CD14-positive monocyte (primary cell): ENCODE measurements around the gene ZNF90. TPM values are rescaled to one million over a fixed set of nuclear protein-coding genes. Genes with fewer than 3 reads are reported as not detected.

Source experiments
- DNase-seq, 3 donors: peaks; one replicate each; pipeline ENCODE4 v3.0.0-alpha.2; 2011 to 2022
- H2AFZ ChIP-seq: 2 replicates; pipeline ENCODE4 v1.6.0; 2012; ENCODE audit warnings: mild to moderate bottlenecking, low read depth, low read length, inconsistent platforms; ENCODE audit not compliant: insufficient read depth, poor library complexity, severe bottlenecking
- H3K27ac ChIP-seq, 2 donors: 1 replicate in 1 of 2; 2 replicates in 1 of 2; pipeline ENCODE4 v1.5.1; 2012 to 2013; ENCODE audit warnings: low read length in 2 of 2, control low read depth in 1 of 2, inconsistent platforms in 1 of 2, low read depth in 1 of 2, mild to moderate bottlenecking in 1 of 2
- H3K27me3 ChIP-seq, 2 donors: one replicate each; pipeline versions ENCODE4 v1.6.0 to v1.6.1; 2011 to 2013; ENCODE audit warnings: low read length in 2 of 2; ENCODE audit not compliant: control insufficient read depth in 2 of 2, insufficient read depth in 2 of 2
- H3K36me3 ChIP-seq, 2 donors: replicated peaks in 1 of 2; 1 replicate in 1 of 2; 2 replicates in 1 of 2; pipeline versions ENCODE4 v1.5.1 to v1.6.1; 2012 to 2013; ENCODE audit warnings: low read length in 2 of 2, control low read depth in 1 of 2, inconsistent platforms in 1 of 2, mild to moderate bottlenecking in 1 of 2; ENCODE audit not compliant: insufficient read depth in 2 of 2, control insufficient read depth in 1 of 2
- H3K4me1 ChIP-seq, 2 donors: 1 replicate in 1 of 2; 2 replicates in 1 of 2; pipeline versions ENCODE4 v1.5.1 to v1.6.1; 2012 to 2013; ENCODE audit warnings: low read length in 2 of 2, control low read depth in 1 of 2, inconsistent platforms in 1 of 2, mild to moderate bottlenecking in 1 of 2, moderate library complexity in 1 of 2; ENCODE audit not compliant: insufficient read depth in 2 of 2, control insufficient read depth in 1 of 2
- H3K4me2 ChIP-seq: replicated peaks from 2 replicates; pipeline ENCODE3; 2012; ENCODE audit warnings: low read length, moderate library complexity, mild to moderate bottlenecking; ENCODE audit not compliant: poor library complexity, severe bottlenecking; ENCODE audit errors: extremely low read depth
- H3K4me3 ChIP-seq, 3 experiments: fragments of 200-600 bp in 1 of 3; sonication (generic) in 1 of 3; replicated peaks in 1 of 3; 1 replicate in 2 of 3; 2 replicates in 1 of 3; pipeline ENCODE4 v1.5.1; 2011 to 2013; ENCODE audit warnings: low read length in 3 of 3, mild to moderate bottlenecking in 3 of 3, control low read depth in 2 of 3, low read depth in 2 of 3, inconsistent platforms in 1 of 3, moderate library complexity in 1 of 3
- H3K79me2 ChIP-seq: 2 replicates; pipeline ENCODE4 v1.6.0; 2012; ENCODE audit warnings: mild to moderate bottlenecking, control low read depth, inconsistent platforms, low read length, moderate library complexity; ENCODE audit not compliant: insufficient read depth
- H3K9ac ChIP-seq: 2 replicates; pipeline ENCODE4 v1.6.0; 2017; ENCODE audit warnings: low read length, mild to moderate bottlenecking; ENCODE audit not compliant: insufficient read depth, poor library complexity, severe bottlenecking
- H3K9me3 ChIP-seq, 2 donors: replicated peaks in 1 of 2; 1 replicate in 1 of 2; 2 replicates in 1 of 2; pipeline versions ENCODE4 v1.5.1 to v1.6.1; 2012 to 2013; ENCODE audit warnings: low read length in 2 of 2, control low read depth in 1 of 2; ENCODE audit not compliant: control insufficient read depth in 1 of 2, insufficient read depth in 1 of 2
- H4K20me1 ChIP-seq: 2 replicates; pipeline ENCODE4 v1.6.0; 2012; ENCODE audit warnings: mild to moderate bottlenecking, low read length, control low read depth, moderate library complexity; ENCODE audit not compliant: insufficient read depth
- H3K27ac Mint-ChIP-seq, 7 donors: one replicate each; pipeline ENCODE4 v1.8.0; 2020; ENCODE audit warnings: mild to moderate bottlenecking in 7 of 7, mixed read lengths in 7 of 7, moderate library complexity in 6 of 7, inconsistent platforms in 2 of 7
- H3K27me3 Mint-ChIP-seq, 3 donors: one replicate each; pipeline ENCODE4 v1.8.0; 2021 to 2022; ENCODE audit warnings: low read depth in 3 of 3, mild to moderate bottlenecking in 3 of 3, mixed read lengths in 3 of 3, moderate library complexity in 3 of 3, inconsistent platforms in 1 of 3
- H3K36me3 Mint-ChIP-seq, 2 donors: one replicate each; pipeline ENCODE4 v1.8.0; 2020; ENCODE audit warnings: mixed read lengths in 2 of 2, inconsistent platforms in 1 of 2, mild to moderate bottlenecking in 1 of 2
- H3K4me1 Mint-ChIP-seq: one replicate; pipeline ENCODE4 v1.8.0; 2020; ENCODE audit warnings: mild to moderate bottlenecking, mixed read lengths
- H3K4me3 Mint-ChIP-seq, 2 donors: one replicate each; pipeline ENCODE4 v1.8.0; 2020; ENCODE audit warnings: mild to moderate bottlenecking in 2 of 2, mixed read lengths in 2 of 2, moderate library complexity in 1 of 2
- H3K9me3 Mint-ChIP-seq, 7 donors: one replicate each; pipeline ENCODE4 v1.8.0; 2020 to 2022; ENCODE audit warnings: mixed read lengths in 7 of 7, mild to moderate bottlenecking in 6 of 7, moderate library complexity in 6 of 7, inconsistent platforms in 2 of 7
- WGBS: methylation state at CpG from one replicate; pipeline ENCODE4 v1.1.5; 2013; ENCODE audit warnings: missing lambda C conversion rate; ENCODE audit not compliant: insufficient coverage; 5-methylcytosine and 5-hydroxymethylcytosine counted together
- intact Hi-C, 2 donors: fragments of 100-400 bp; cut with micrococcal nuclease; formaldehyde crosslinking; loops; one replicate each; pipeline versions ENCODE4 v1.15.0 to v1.15.1; 2023
- polyA minus RNA-seq: library from RNA; depleted of rRNA, polyadenylated mRNA; stranded (reverse); fragments of >200 nt; gene quantifications from 2 replicates; pipeline ENCODE4 v1.2.3, GENCODE V29; 2012
- polyA plus RNA-seq, 3 donors: library from polyadenylated mRNA; depleted of rRNA in 1 of 3; unstranded in 2 of 3; stranded (reverse) in 1 of 3; fragments of 300-500 nt in 2 of 3; fragments of >200 nt in 1 of 3; fragmentation: Illumina TruSeq in 2 of 3; gene quantifications; 1 replicate in 2 of 3; 2 replicates in 1 of 3; pipeline ENCODE4 v1.2.3, GENCODE V29; 2012 to 2021
- total RNA-seq, 12 experiments: library from RNA in 1 of 12; stranded (reverse) in 1 of 12; fragments of 120-200 nt in 1 of 12; gene quantifications; one replicate each; pipeline ENCODE4 v1.2.4 and lab custom pipeline; 2013 to 2026; ENCODE audit warnings: mixed read lengths in 6 of 12, inconsistent platforms in 1 of 12
- TF ChIP-seq, protein P1 (sequence below): fragments of 200-600 bp; IDR thresholded peaks from one replicate; pipeline ENCODE4 v1.8.0; 2022; ENCODE audit warnings: antibody characterized with exemption, mild to moderate bottlenecking

The ZNF90 gene
- 0.23 TPM for total RNA-seq (2013)
- polyA plus RNA-seq (under 1 TPM in 1 of 3 donors, not detected in 2; 0.59 TPM), polyA minus RNA-seq (0.28 and 0.32 TPM in 2 replicates), total RNA-seq (lab: John Stamatoyannopoulos, UW) (0.33 to 1.7 (median 0.72) reads per million in 11 experiments)

GRCh38 chr19:20077791-20078463 lies at the start of gene ZNF90:
Gene ZNF90 (plus strand): TSS chr19:20078000. CDS start chr19:20078133, 133 bp downstream.
- peaks cover 18% of the 10 kb centered on the region for H3K4me1 Mint-ChIP-seq
- peak within 1 kb of the TSS; percentile 85 to 93 for H3K4me3 Mint-ChIP-seq
- Histone ChIP-seq H2AFZ (peak within 1 kb of the TSS; percentile 81), H3K79me2 (peaks cover 19% of the 10 kb centered on the region), H3K9ac (peak within 1 kb of the TSS; percentile 56), H3K27ac (peak within 1 kb of the TSS in 1 of 2 donors; percentile 48), H3K4me3 (peak within 1 kb of the TSS; percentile 35 to 77 (median 54)), H4K20me1 (no peaks in the 10 kb centered on the region), H3K4me2 (peak within 1 kb of the TSS; percentile 81), H3K4me1 (peaks cover 12 to 17% of the 10 kb centered on the region in 2 donors), H3K9me3 (peaks cover 74 to 78% of the 10 kb centered on the region in 2 donors), H3K27me3 (no peaks in the 10 kb centered on the region), H3K36me3 (peaks cover 0 to 14% of the 10 kb centered on the region in 2 donors)
- H3K27me3 Mint-ChIP-seq, result peaks cover 0 to 2% (median 1%) of the 10 kb centered on the region in 3 donors
- TF ChIP-seq, protein P1, sequence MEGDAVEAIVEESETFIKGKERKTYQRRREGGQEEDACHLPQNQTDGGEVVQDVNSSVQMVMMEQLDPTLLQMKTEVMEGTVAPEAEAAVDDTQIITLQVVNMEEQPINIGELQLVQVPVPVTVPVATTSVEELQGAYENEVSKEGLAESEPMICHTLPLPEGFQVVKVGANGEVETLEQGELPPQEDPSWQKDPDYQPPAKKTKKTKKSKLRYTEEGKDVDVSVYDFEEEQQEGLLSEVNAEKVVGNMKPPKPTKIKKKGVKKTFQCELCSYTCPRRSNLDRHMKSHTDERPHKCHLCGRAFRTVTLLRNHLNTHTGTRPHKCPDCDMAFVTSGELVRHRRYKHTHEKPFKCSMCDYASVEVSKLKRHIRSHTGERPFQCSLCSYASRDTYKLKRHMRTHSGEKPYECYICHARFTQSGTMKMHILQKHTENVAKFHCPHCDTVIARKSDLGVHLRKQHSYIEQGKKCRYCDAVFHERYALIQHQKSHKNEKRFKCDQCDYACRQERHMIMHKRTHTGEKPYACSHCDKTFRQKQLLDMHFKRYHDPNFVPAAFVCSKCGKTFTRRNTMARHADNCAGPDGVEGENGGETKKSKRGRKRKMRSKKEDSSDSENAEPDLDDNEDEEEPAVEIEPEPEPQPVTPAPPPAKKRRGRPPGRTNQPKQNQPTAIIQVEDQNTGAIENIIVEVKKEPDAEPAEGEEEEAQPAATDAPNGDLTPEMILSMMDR, result no peak
- 1% methylated on average over 22 of the region's 28 CpGs for WGBS
- H3K36me3 Mint-ChIP-seq, result peaks cover 20 to 28% of the 10 kb centered on the region in 2 donors
- intact Hi-C loops, result no loop called here
- peak; percentile 52 to 62 (median 54) for DNase-seq
- peaks cover 47 to 93% (median 82%) of the 10 kb centered on the region in 7 donors for H3K9me3 Mint-ChIP-seq
- peak within 1 kb of the TSS in 4 of 7 donors; percentile 14 to 67 (median 34) for H3K27ac Mint-ChIP-seq

- Mint-ChIP-seq H3K27me3 (peaks cover 0 to 3% (median 0%) of the 10 kb centered on the region in 3 donors), H3K4me3 (no peak overlapping the region), H3K9me3 (peaks cover 21 to 86% (median 64%) of the 10 kb centered on the region in 7 donors), H3K4me1 (no peaks in the 10 kb centered on the region), H3K36me3 (peaks cover 5 to 15% of the 10 kb centered on the region in 2 donors), H3K27ac (peak overlapping the region in 1 of 7 donors; percentile 20)
- Histone ChIP-seq H4K20me1 (no peaks in the 10 kb centered on the region), H2AFZ (no peak overlapping the region), H3K4me1 (no peaks in the 10 kb centered on the region), H3K9ac (no peak overlapping the region), H3K36me3 (peaks cover 0 to 18% of the 10 kb centered on the region in 2 donors), H3K27ac (no peak overlapping the region), H3K79me2 (no peaks in the 10 kb centered on the region), H3K4me3 (no peak overlapping the region), H3K4me2 (no peak overlapping the region), H3K27me3 (no peaks in the 10 kb centered on the region), H3K9me3 (peaks cover 50 to 51% of the 10 kb centered on the region in 2 donors)
- no peak for DNase-seq
- intact Hi-C loops, result no loop called here
- 83% methylated on average over 2 of the region's 6 CpGs for WGBS
- TF ChIP-seq, protein P1, result no peak
Measured at GRCh38 chr19:20028611-20029010, 49.2 kb upstream of the ZNF90 start.
